Tibial artery (tissue), 4 donors: ENCODE results near the gene TRIM9.

Experiments used
- DNase-seq, 2 donors: peaks; one replicate each; pipeline ENCODE4 v3.0.0-alpha.2; 2019
- H3K27ac ChIP-seq, 2 donors: fragments of 200-600 bp; sonication (generic) in 1 of 2; 1 replicate in 1 of 2; 2 replicates in 1 of 2; pipeline ENCODE4 v1.5.1; 2018 to 2019; ENCODE audit warnings: mild to moderate bottlenecking in 1 of 2
- H3K27me3 ChIP-seq, 2 donors: fragments of 200-600 bp; sonication (generic) in 1 of 2; one replicate each; pipeline versions ENCODE4 v1.5.1 to v1.6.0; 2016 to 2019
- H3K36me3 ChIP-seq, 3 donors: fragments of 200-600 bp; sonication (generic) in 2 of 3; one replicate each; pipeline ENCODE4 v1.5.1; 2016 to 2019; ENCODE audit warnings: mild to moderate bottlenecking in 2 of 3
- H3K4me1 ChIP-seq, 4 donors: fragments of 200-600 bp; sonication (generic) in 2 of 4; 1 replicate in 3 of 4; 2 replicates in 1 of 4; pipeline ENCODE4 v1.5.1; 2016 to 2019
- H3K4me3 ChIP-seq, 2 donors: fragments of 200-600 bp; sonication (generic) in 1 of 2; 1 replicate in 1 of 2; 2 replicates in 1 of 2; pipeline ENCODE4 v1.5.1; 2018 to 2019; ENCODE audit warnings: mild to moderate bottlenecking in 2 of 2
- H3K9me3 ChIP-seq, 3 donors: fragments of 200-600 bp; sonication (generic) in 1 of 3; one replicate each; pipeline ENCODE4 v1.5.1; 2016 to 2019
- intact Hi-C: fragments of 100-400 bp; cut with DNase I; formaldehyde crosslinking; loops from one replicate; pipeline ENCODE4 v1.15.0; 2023; ENCODE audit warnings: low total_unique reads
- TF ChIP-seq, protein P1 (sequence below), 2 experiments: fragments of 200-600 bp in 1 of 2; fragments of 450-650 bp in 1 of 2; IDR thresholded peaks; one replicate each; pipeline ENCODE4 v1.5.1; 2017 to 2019; ENCODE audit warnings: antibody characterized with exemption in 2 of 2, mild to moderate bottlenecking in 1 of 2, moderate library complexity in 1 of 2

Gene TRIM9

DNA sequence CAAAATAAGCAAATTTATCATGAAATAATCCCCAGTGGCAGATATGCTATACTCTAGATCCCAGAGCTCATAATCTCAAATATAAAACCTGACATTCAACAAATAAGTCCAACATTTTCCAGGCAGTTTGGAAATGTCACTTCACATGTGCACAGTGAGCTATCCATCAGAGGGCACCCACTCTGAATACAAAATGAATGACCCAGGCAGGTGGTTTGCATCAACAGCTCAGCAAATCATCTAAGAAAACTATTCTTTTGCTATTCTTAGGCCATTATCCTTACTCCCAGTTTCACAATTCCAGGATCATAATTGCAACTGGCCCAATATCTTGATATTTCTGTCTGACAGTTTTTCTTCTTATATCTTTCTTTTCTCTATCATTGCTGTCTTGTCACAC is 38.5 kb downstream of the TRIM9 start:
- Histone ChIP-seq H3K27ac (no peak overlapping the region), H3K4me1 (no peaks in the 10 kb centered on the region), H3K36me3 (no peaks in the 10 kb centered on the region), H3K4me3 (no peak overlapping the region), H3K27me3 (no peaks in the 10 kb centered on the region), H3K9me3 (no peaks in the 10 kb centered on the region)
- TF ChIP-seq, protein P1, sequence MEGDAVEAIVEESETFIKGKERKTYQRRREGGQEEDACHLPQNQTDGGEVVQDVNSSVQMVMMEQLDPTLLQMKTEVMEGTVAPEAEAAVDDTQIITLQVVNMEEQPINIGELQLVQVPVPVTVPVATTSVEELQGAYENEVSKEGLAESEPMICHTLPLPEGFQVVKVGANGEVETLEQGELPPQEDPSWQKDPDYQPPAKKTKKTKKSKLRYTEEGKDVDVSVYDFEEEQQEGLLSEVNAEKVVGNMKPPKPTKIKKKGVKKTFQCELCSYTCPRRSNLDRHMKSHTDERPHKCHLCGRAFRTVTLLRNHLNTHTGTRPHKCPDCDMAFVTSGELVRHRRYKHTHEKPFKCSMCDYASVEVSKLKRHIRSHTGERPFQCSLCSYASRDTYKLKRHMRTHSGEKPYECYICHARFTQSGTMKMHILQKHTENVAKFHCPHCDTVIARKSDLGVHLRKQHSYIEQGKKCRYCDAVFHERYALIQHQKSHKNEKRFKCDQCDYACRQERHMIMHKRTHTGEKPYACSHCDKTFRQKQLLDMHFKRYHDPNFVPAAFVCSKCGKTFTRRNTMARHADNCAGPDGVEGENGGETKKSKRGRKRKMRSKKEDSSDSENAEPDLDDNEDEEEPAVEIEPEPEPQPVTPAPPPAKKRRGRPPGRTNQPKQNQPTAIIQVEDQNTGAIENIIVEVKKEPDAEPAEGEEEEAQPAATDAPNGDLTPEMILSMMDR (IDR thresholded peaks at IDR 0.05): no peak
- DNase-seq: no peak
- intact Hi-C loops: no loop called here

DNA sequence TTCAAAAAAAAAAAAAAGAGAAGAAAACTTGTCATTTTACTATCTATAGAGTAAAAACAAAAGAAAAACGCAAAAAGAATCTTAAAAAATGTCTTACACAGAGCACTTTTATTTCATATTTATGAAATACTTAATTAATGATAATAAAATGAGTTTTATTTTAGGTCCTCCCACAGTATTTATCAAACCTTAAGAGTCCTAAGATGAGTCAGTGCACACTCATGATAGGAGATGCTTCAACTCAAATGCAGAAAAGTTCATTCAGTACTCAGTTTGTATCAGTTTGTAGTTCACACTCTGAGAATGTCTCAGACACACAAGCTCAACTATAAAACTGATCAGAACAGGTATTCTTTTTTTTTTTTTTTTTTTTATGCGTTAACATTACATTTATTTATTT is 41.7 kb downstream of the TRIM9 start:
- no peaks in the 10 kb centered on the region for H3K36me3 ChIP-seq
- intact Hi-C loops: no loop called here
- no peak overlapping the region for H3K4me3 ChIP-seq
- TF ChIP-seq, protein P1 (IDR thresholded peaks at IDR 0.05): no peak
- DNase-seq: no peak
- no peaks in the 10 kb centered on the region for H3K4me1 ChIP-seq
- H3K27me3 ChIP-seq: no peaks in the 10 kb centered on the region
- no peak overlapping the region for H3K27ac ChIP-seq
- H3K9me3 ChIP-seq: no peaks in the 10 kb centered on the region

DNA sequence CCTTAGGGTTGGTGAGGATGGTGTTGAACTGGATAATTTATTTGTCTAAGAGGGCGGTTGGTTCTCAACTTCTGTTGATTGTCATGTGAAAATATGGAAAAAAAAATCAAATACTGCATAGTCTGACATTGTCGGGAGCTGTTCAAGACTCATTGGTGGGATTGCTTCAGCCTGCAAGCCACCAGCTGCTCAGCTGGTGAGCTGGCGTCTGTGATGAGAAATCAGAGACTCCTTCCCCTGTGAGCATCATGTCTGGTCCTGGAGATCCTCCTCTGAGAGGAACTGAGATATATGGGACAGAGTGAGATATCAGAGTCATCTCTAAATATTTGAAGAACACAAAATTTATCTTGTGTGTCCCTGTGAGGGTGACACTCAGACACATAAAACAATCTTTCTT is 49.9 kb downstream of the TRIM9 start:
- Histone ChIP-seq H3K27me3 (no peaks in the 10 kb centered on the region), H3K27ac (no peak overlapping the region), H3K4me1 (no peaks in the 10 kb centered on the region), H3K36me3 (no peaks in the 10 kb centered on the region), H3K4me3 (no peak overlapping the region), H3K9me3 (no peaks in the 10 kb centered on the region)
- intact Hi-C loops: no loop called here
- TF ChIP-seq, protein P1 (IDR thresholded peaks at IDR 0.05): no peak
- DNase-seq: no peak

DNA sequence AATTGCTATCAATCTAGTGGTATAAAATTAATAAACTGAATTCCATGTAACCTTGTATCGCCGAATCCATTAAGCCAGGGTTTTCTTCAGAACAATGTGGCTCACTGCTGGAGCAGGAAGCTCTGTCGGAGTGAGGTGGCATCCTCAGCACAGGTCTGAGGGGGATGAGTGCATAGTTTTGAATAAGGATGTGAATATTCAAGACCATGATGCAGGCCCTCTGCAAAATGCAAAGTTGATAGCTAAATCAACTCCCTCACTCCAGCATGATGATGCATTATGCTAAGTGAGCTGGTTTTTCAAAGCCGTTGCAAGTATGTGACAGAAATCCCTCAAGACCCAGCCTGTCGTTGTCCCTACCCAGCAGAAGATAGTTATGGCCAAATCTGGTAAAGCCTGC is 53.0 kb downstream of the TRIM9 start:
- H3K27ac ChIP-seq: no peak overlapping the region
- DNase-seq: no peak
- intact Hi-C loops: no loop called here

DNA sequence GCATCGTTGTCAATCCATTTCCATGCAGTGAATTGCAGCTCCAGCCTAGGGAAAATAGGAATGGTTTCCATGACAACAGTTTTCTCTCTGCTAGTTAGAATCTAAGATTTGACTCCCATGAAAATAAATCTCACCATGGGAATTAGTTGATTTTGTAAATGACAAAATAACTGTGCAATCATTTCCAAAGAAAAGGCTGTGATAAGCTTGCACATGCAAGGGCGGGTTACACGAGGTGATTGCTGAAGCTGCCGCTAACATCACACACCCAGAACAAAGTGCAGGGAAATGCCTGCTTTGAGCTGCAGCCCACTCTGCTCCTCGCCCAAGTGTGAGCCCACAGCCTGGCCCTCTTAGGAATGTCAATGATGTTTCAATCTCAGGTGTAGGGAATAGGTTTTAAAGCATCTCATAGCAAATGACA is 53.8 kb downstream of the TRIM9 start:
- Histone ChIP-seq H3K36me3 (no peaks in the 10 kb centered on the region), H3K27ac (no peak overlapping the region), H3K27me3 (no peaks in the 10 kb centered on the region), H3K4me1 (no peaks in the 10 kb centered on the region), H3K9me3 (no peaks in the 10 kb centered on the region), H3K4me3 (no peak overlapping the region)
- TF ChIP-seq, protein P1 (IDR thresholded peaks at IDR 0.05): no peak
- intact Hi-C loops: no loop called here
- DNase-seq: no peak

More for the DNA sequence above, 53.0 kb downstream of the TRIM9 start:
- TF ChIP-seq, protein P1 (IDR thresholded peaks at IDR 0.05): no peak
- no peak overlapping the region for H3K4me3 ChIP-seq
- H3K9me3 ChIP-seq: no peaks in the 10 kb centered on the region
- H3K4me1 ChIP-seq: no peaks in the 10 kb centered on the region
- H3K36me3 ChIP-seq: no peaks in the 10 kb centered on the region
- no peaks in the 10 kb centered on the region for H3K27me3 ChIP-seq

DNA sequence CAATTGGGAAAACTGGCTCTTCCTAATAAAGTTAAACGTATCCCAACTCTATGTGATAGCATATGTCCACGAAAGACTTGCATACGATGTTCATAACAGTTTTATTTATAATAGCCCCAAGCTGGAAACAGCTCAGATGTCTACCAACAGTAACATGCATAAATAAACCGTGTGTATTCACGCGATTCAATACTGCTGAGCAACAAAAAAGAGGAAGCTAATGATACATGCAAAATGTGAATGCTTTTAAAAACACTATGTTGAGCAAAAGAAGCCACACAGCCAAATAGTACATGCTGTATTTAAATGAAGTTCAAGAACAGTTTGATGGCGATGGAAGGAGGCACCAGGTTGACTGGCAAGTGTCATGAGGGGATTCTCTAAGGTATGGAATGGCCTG is 55.7 kb downstream of the TRIM9 start:
- TF ChIP-seq, protein P1 (IDR thresholded peaks at IDR 0.05): no peak
- intact Hi-C loops: no loop called here

More for the DNA sequence above, 55.7 kb downstream of the TRIM9 start:
- H3K27ac ChIP-seq: no peak overlapping the region
- no peaks in the 10 kb centered on the region for H3K36me3 ChIP-seq
- H3K9me3 ChIP-seq: no peaks in the 10 kb centered on the region
- no peak for DNase-seq
- no peak overlapping the region for H3K4me3 ChIP-seq
- H3K4me1 ChIP-seq: no peaks in the 10 kb centered on the region
- no peaks in the 10 kb centered on the region for H3K27me3 ChIP-seq
